Thoracic aorta (tissue), 2 donors: ENCODE data around the gene WDR1. TPM values are rescaled to one million over a fixed set of nuclear protein-coding genes. Genes with fewer than 3 reads are reported as not detected.

Experiments
- ATAC-seq: fragments of 150-250 bp; one replicate; pipeline ENCODE4 v1.8.0; 2017; ENCODE audit warnings: low read depth; ENCODE audit not compliant: insufficient number of reproducible peaks, low FRiP score
- DNase-seq: peaks from one replicate; pipeline ENCODE4 v3.0.0-alpha.2; 2020; ENCODE audit warnings: low spot score
- H3K27ac ChIP-seq, 2 donors: fragments of 200-600 bp; sonication (generic); 1 replicate in 1 of 2; 2 replicates in 1 of 2; pipeline ENCODE4 v1.5.1; 2016; ENCODE audit warnings: mild to moderate bottlenecking in 2 of 2, moderate library complexity in 2 of 2
- H3K27me3 ChIP-seq: fragments of 200-600 bp; sonication (generic); replicated peaks from 2 replicates; pipeline ENCODE4 v1.6.0; 2016; ENCODE audit warnings: mild to moderate bottlenecking; ENCODE audit not compliant: insufficient read depth
- H3K36me3 ChIP-seq: fragments of 200-600 bp; sonication (generic); one replicate; pipeline ENCODE4 v1.5.1; 2016
- H3K4me1 ChIP-seq, 2 donors: fragments of 200-600 bp; sonication (generic); 1 replicate in 1 of 2; 2 replicates in 1 of 2; pipeline versions ENCODE4 v1.5.1 to v1.6.0; 2016; ENCODE audit warnings: low read depth in 2 of 2, mild to moderate bottlenecking in 1 of 2; ENCODE audit not compliant: control insufficient read depth in 1 of 2
- H3K4me3 ChIP-seq: fragments of 200-600 bp; sonication (generic); 2 replicates; pipeline ENCODE4 v1.5.1; 2016; ENCODE audit warnings: mild to moderate bottlenecking
- H3K9me3 ChIP-seq: fragments of 200-600 bp; sonication (generic); 2 replicates; pipeline ENCODE4 v1.5.1; 2016
- total RNA-seq, 2 donors: library from RNA; depleted of rRNA; stranded (reverse); fragments of >200 nt; gene quantifications; one replicate each; pipeline versions ENCODE4 v1.1.0 to v1.2.3, GENCODE V29; 2016
- TF ChIP-seq, protein P1 (sequence below): fragments of 200-600 bp; sonication (generic); IDR thresholded peaks from one replicate; pipeline ENCODE4 v1.5.1; 2019; ENCODE audit warnings: antibody characterized with exemption

The WDR1 gene
- total RNA-seq, 2 donors from 2014 or later, result 263 to 408 TPM

DNA sequence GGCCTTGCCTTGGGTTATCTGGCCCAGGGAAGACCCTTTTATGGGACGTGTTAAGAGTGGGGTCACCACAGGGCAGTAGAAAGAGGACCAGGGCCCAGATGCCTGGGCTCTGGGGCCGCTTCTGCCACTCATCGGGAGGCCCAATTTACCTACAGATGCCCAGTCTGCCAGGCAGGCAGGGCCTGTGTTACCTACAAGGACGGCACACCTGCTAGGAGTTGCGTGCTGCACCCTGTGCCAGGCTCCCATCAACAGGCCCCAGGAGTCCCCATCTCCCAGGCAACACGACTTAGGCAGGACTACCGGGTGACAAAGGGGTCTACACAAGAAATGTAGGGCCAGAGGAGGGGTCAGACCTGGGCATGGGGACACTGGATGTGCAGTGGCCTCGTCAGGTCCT, 34.6 kb downstream of the WDR1 start:
- DNase-seq, result no peak
- Histone ChIP-seq H3K36me3 (peaks cover 96% of the 10 kb centered on the region), H3K4me1 (peaks cover 0 to 24% of the 10 kb centered on the region in 2 donors), H3K4me3 (no peak overlapping the region), H3K27me3 (no peaks in the 10 kb centered on the region), H3K9me3 (no peaks in the 10 kb centered on the region), H3K27ac (no peak overlapping the region)
- TF ChIP-seq, protein P1, sequence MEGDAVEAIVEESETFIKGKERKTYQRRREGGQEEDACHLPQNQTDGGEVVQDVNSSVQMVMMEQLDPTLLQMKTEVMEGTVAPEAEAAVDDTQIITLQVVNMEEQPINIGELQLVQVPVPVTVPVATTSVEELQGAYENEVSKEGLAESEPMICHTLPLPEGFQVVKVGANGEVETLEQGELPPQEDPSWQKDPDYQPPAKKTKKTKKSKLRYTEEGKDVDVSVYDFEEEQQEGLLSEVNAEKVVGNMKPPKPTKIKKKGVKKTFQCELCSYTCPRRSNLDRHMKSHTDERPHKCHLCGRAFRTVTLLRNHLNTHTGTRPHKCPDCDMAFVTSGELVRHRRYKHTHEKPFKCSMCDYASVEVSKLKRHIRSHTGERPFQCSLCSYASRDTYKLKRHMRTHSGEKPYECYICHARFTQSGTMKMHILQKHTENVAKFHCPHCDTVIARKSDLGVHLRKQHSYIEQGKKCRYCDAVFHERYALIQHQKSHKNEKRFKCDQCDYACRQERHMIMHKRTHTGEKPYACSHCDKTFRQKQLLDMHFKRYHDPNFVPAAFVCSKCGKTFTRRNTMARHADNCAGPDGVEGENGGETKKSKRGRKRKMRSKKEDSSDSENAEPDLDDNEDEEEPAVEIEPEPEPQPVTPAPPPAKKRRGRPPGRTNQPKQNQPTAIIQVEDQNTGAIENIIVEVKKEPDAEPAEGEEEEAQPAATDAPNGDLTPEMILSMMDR, result no peak
- ATAC-seq, result no peak

DNA sequence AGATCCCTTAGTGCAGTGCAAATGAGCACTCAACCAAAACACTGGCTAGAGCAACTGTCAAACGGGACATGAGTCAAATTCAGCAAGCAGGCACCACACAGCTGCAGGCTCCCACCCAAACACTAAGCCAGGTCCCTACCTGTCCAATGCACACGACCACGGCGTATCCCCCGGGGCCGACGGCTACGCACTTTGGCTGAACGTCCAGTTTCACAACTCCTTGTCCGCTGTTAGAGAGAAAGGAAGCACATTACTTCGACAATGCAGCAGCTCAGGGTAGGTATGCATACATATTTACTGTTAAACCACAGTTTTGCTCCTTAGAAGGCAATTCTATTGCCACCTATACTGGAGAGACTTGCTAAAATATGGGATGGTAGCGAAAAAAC, 35.4 kb downstream of the WDR1 start:
- Histone ChIP-seq H3K36me3 (peaks cover 96% of the 10 kb centered on the region), H3K27me3 (no peaks in the 10 kb centered on the region), H3K9me3 (no peaks in the 10 kb centered on the region), H3K4me1 (peaks cover 0 to 18% of the 10 kb centered on the region in 2 donors), H3K27ac (no peak overlapping the region), H3K4me3 (no peak overlapping the region)
- TF ChIP-seq, protein P1, result no peak
- ATAC-seq (no peak), DNase-seq (no peak)

DNA sequence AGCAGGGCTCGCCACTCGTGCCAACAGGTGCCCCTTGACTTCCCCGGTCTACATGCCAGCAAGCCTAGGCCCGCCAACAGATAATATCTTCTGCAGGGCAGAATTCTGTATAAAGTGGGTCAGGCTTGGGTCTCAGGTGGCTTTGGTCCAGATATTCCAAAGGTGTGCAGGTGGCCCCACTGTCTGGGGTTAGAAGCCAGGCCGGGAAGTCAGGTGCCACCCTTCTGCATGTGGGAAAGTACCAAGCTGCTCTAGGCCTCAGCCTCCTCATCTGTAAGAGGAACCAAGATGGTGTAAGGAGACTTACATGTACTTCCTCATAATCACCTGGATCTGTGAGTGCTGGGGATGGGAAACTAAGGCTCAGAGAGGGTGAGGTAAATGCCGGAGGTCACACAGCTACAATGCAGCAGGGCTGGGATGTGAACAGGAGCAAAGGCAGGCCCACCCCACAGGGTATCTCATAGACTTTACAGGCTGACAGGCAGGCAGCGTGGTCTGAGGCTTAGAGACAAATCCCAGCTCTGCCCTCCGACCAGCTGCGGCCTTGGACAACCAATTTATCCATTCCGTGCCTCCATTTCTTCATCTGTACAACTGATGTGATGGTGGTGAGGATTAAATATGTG, 35.9 kb downstream of the WDR1 start:
- no peak overlapping the region for H3K4me3 ChIP-seq
- H3K27ac ChIP-seq, result peak overlapping the region in 1 of 2 donors; percentile 9
- TF ChIP-seq, protein P1, result no peak
- peaks cover 0 to 13% of the 10 kb centered on the region in 2 donors for H3K4me1 ChIP-seq
- no peak for DNase-seq
- no peaks in the 10 kb centered on the region for H3K9me3 ChIP-seq
- peaks cover 96% of the 10 kb centered on the region for H3K36me3 ChIP-seq
- no peaks in the 10 kb centered on the region for H3K27me3 ChIP-seq
- no peak for ATAC-seq

DNA sequence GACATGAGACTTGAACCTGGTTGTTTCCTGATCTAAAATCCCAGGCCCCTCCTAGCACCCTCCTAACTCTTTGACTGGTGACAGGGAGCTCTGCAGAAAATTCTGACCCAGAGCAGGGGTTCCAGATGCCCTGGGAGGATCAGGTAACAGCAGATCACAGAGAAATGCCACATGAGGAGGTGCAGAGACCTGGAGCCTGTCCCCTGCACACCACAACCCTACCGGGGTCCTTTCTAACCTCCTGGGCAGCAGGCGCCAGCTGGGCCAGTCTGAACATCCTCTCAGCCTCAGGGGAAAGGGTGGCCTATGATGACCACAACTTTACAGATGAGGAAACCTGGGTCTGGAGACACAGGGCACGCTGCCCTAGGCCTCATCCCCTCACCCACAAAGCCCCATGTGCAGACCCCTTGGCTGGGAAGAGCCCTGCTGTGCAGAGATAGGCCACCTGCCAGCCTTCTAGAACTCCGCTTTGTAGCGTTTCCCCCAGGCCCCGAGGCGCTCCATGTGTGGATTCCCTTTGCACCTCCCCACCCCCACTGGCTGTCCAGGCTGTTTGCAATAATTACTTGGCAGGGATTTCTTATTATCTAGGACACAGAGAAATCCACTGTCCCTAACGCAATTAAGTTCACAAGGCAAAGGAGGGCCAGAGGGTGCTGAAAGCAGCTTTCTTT, 36.5 kb downstream of the WDR1 start:
- H3K9me3 ChIP-seq, result no peaks in the 10 kb centered on the region
- peaks cover 94% of the 10 kb centered on the region for H3K36me3 ChIP-seq
- ATAC-seq (no peak), DNase-seq (no peak)
- TF ChIP-seq, protein P1, result no peak
- H3K4me3 ChIP-seq, result no peak overlapping the region
- H3K4me1 ChIP-seq, result peaks cover 0 to 7% of the 10 kb centered on the region in 2 donors
- H3K27me3 ChIP-seq, result no peaks in the 10 kb centered on the region
- H3K27ac ChIP-seq, result peak overlapping the region in 1 of 2 donors; percentile 9

DNA sequence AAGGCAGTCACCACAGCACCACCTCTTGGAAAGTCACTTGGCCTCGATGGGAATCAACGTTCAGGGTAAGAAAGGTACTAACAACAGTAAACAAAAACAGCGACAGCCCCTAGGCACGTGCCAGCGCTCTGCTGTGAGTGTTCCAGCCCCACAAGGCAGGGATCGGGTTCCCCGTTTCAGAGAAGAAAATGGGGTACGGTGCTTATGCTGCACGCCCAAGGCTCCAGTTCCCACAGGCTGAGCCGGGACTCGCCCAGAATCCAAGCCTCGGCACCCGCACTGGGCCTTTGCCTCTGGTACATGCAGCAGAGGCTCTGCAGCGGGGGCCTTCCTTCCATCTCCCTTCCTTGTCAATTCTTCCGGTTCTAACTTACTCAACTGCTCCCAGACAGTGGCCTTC, 37.3 kb downstream of the WDR1 start:
- H3K27ac ChIP-seq, result no peak overlapping the region
- H3K36me3 ChIP-seq, result peaks cover 94% of the 10 kb centered on the region
- no peaks in the 10 kb centered on the region for H3K9me3 ChIP-seq
- no peaks in the 10 kb centered on the region for H3K4me1 ChIP-seq
- no peaks in the 10 kb centered on the region for H3K27me3 ChIP-seq
- TF ChIP-seq, protein P1, result no peak
- no peak overlapping the region for H3K4me3 ChIP-seq
- ATAC-seq (no peak), DNase-seq (no peak)
